ENCODE data around the gene CRYBG1.
A peak's percentile ranks its signal among the peaks of the same experiment; 100 is the strongest.
"Not testable (repeated sequence)": the region's sequence is repeated elsewhere in the genome, so short reads cannot be mapped to it uniquely, and the experiment has no call there.

CRYBG1 gene

DNA sequence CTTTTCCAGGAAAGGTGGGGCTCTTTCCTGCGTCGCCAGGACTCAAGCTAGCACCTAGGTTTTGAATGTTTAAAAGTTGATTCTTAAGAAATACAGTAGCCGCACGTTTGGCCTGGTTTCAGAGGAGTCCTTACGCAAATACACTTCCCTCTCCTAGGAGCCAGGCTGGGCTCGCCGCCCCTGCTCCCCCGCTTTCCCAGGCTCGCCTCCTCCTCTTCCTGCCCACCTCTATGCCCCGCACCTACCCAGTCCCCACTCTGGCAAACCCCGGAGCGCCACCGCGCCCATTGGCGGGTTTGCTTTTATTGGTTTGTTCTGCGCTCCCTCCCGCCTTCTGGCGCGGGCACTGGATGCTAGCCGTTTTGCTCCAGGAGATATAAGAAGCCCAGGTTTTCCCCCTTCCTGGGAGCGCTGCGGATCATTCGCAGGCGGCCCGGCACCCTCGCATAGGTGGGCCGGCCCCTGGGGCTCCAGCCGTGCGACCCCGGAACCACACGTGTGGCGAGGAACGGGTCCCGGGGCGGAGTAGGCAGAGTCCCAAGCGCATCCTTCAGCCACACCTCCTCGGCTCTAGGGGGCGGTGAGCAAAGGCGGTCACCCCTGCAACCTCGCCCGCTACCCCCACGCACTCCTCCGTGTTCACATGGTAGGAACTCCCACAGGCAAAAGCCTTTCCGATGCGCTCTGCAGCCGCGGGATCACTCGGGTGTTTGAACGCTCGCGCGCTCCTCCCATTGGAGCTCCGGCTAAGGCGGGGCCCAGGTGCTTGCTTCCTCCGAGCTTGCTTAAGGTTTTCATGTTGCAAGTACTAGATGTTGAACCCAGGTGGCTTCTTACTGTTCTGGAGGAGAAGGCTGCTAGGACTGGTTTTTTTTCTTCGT is 149.8 kb downstream of the CRYBG1 start:
- DNase-seq, result peak in 1 of 3 experiments; percentile 32

DNA sequence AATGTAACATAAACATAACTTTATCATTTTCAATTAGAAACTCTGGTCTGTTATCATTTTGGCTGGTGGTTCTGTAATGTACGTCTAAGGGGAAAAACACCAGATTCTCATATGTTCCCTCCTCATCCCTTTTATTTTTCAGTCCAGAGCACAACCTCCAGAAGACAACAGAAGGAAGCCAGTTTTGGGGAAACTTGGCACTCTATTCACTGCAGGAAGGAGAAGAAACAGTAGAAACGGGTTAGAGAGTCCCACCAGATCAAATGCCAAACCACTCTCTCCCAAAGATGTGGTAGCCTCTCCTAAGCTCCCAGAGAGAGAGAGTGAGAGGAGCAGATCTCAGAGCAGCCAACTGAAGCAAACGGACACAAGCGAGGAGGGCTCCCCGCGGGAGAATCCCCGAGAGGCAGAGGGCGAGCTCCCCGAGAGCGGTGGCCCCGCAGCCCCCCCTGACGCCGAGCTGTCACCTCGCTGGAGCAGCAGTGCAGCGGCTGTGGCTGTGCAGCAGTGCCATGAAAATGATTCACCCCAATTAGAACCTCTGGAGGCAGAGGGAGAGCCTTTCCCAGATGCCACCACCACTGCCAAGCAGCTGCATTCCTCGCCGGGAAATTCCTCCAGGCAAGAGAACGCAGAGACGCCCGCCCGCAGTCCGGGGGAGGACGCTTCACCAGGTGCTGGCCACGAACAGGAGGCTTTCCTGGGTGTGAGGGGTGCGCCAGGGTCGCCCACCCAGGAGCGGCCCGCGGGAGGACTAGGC is 151.0 kb downstream of the CRYBG1 start:
- peak in 1 of 3 experiments; percentile 48 for DNase-seq

DNA sequence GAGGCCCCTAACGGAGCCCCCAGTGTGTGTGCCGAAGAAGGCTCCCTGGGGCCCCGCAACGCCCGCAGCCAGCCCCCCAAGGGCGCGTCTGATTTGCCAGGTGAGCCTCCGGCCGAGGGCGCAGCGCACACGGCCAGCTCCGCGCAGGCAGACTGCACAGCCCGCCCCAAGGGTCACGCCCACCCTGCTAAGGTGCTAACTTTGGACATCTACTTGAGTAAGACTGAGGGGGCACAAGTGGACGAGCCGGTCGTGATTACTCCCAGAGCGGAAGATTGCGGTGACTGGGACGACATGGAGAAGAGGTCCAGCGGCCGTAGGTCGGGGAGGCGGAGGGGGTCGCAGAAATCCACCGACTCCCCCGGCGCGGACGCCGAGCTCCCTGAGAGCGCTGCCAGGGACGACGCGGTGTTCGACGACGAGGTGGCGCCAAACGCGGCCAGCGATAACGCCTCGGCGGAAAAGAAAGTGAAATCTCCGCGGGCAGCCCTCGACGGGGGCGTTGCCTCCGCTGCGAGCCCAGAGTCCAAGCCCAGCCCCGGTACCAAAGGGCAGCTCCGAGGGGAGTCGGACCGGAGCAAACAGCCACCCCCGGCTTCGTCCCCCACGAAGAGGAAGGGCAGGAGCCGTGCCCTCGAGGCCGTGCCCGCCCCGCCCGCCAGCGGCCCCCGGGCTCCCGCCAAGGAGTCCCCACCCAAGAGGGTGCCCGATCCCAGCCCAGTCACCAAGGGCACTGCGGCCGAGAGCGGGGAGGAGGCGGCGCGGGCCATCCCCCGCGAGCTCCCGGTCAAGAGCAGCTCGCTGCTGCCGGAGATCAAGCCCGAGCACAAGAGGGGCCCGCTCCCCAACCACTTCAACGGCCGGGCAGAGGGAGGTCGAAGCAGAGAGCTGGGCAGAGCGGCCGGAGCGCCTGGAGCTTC is 151.8 kb downstream of the CRYBG1 start:
- peak; percentile 42 to 70 (median 63) for DNase-seq

DNA sequence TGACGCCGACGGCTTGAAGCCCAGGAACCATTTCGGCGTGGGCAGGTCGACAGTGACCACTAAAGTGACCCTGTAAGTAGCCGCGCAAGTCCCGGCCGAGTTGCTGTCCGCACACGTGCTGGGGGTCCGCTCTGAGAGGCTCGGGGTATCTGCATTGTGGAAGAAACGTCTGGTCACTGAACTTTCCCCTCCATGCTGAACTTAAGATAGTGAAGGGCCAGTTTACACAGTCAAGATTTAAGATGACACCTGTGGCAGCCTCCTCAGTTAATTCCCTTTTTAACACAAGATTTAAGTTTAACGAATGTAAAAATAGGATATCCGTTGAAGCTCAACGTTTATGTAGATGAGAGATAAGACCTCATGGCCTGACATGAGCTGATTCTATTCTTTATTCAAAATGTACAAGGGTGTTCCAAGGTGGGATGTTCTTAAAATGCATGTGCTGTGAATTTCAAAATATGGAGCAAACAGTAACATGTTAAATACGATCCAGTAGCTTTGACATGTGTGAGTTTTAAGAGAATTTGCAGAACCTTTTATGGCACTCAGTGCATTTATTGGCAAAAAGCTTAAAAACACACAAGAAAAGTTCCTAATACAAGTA is 152.6 kb downstream of the CRYBG1 start:
- DNase-seq, result no peak

DNA sequence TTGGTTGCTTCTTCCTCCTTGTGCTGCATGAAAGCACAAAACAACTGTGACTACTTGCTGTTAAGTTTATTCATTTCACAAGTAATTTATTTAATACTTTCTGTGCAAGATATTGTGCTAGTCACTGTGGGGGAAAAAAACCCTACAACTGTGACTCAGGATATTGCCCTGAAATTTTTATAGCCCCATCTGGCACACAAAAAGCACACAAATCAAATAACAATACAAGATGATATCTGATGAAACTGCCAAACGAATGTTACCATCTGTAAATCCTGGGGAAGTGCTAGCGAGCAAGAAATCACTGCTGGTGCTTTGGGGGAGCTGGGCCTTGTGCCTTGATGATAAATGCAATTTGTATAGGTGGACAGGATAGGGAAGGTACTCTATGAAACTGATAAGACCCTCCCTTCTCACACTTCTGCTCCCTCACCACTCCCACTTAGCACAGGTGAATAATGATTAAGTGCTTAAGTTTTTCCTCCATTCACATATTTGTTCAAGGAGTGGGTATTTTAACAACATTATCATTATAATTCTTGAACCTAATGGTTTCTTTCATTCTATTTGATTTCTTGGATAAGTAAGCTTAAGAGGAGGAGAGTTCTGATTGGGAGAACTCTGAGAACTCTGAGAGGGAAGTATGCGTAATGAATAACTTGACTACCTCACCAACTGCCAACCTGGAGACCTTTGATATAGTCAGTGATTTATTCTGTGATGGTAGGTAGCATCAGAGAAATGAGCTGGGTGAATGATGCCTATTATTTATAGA is 153.5 kb downstream of the CRYBG1 start:
- peak in 1 of 3 experiments; percentile 4 for DNase-seq

DNA sequence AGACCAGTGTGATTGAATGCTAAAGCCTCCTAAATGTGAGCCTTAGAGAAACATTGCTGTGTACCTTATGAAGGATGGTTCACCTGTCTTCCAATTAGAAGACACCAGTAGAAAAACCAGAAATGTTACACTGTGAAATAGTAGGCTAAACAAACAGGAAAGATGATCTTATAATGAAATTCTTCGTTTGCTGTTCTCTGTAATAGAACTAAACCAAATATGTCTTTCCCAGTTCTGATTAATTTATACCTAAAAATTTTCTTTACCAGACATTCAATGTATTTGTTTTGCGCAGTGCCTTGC is 154.0 kb downstream of the CRYBG1 start:
- DNase-seq, result no peak

DNA sequence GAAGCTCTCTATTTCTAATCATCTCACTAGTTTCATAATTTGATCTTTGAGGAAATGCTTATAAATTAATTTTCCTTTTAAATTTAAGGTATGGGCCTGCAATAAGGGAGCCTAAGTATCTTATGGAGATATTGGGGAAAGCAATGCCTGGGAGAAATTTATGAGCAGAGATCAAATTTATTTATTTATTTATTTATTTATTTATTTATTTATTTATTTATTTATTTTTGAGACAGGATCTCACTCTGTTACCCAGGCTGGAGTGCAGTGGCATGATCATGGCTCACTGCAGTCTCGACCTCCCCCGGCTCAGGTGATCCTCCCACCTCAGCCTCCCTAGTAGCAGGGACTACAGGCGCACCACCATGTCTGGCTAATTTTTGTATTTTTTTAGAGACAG is 155.1 kb downstream of the CRYBG1 start:
- not testable (repeated sequence) for DNase-seq

DNA sequence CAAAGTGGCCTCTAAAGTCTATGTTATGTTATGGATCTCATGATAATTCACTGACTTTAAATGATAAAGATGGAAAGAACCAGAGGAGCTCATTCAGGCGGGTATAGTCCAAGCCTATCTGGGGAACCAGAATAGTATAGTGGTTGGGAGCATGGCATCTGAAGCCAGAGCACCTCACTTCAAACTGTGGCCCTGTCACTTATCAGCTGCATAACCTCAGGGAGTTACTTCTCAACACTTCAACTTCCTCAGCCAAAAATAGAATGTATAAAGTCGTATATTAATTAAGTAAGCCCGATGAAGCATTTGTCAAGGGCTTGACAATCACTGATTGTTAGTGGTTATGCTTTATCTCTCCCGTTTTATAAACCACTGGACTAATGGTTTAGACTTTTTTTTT is 156.1 kb downstream of the CRYBG1 start:
- DNase-seq, result no peak

DNA sequence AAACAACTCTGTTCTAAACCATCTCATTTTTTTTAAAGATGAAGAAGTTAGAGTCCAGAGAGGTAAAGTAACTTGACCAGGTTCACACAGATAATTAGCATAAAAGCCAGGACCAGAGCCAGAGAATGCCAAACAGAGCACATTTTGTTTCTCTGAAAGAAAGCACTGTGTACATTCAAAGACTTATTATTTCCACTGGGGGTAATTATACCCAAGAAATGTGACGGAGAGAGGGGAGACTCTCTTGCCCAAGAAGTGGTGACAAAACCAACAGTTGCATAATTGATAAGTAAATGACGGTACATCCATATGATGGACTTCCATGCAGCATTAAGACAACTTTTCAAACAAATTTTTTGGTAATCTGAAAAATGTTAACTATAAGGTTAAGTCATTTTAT is 157.2 kb downstream of the CRYBG1 start:
- DNase-seq, result no peak

DNA sequence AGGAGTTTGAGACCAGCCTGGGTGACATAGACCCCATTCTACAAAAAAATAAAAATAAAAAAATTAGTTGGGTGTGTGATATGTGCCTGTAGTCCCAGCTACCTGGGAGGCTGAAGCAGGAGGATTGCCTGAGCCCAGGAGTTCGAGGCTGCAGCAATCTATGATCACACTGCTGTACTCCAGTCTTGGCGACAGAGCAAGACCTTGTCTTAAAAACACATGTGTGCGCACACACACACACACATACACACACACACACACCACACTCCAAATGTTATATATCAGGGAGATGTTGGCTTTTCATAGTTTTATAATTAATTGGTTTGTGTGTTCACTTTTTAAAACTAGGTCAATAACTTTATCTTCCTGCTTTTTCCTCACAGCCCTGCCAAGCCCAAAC is 158.2 kb downstream of the CRYBG1 start:
- no peak for DNase-seq

DNA sequence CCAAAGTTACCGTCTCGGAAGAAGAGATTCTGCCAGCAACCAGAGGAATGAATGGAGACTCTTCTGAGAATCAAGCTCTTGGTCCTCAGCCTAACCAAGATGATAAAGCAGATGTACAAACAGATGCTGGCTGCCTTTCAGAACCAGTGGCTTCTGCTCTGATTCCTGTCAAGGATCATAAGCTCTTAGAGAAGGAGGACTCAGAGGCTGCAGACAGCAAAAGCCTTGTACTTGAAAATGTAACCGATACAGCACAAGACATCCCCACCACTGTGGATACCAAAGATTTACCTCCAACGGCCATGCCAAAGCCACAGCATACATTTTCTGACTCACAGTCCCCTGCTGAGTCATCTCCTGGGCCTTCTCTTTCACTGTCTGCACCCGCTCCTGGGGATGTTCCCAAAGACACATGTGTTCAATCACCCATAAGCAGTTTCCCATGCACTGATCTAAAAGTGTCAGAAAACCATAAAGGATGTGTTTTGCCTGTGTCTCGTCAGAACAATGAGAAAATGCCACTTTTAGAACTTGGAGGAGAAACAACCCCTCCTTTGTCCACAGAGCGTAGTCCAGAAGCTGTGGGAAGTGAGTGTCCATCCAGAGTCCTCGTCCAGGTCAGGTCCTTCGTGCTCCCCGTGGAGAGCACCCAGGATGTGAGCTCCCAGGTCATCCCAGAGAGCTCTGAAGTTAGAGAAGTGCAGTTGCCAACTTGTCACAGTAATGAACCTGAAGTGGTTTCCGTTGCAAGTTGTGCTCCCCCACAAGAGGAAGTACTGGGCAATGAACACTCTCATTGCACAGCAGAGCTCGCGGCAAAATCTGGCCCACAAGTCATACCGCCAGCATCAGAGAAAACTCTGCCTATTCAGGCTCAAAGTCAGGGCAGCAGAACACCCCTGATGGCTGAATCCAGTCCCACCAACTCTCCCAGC is 159.2 kb downstream of the CRYBG1 start:
- DNase-seq, result no peak

DNA sequence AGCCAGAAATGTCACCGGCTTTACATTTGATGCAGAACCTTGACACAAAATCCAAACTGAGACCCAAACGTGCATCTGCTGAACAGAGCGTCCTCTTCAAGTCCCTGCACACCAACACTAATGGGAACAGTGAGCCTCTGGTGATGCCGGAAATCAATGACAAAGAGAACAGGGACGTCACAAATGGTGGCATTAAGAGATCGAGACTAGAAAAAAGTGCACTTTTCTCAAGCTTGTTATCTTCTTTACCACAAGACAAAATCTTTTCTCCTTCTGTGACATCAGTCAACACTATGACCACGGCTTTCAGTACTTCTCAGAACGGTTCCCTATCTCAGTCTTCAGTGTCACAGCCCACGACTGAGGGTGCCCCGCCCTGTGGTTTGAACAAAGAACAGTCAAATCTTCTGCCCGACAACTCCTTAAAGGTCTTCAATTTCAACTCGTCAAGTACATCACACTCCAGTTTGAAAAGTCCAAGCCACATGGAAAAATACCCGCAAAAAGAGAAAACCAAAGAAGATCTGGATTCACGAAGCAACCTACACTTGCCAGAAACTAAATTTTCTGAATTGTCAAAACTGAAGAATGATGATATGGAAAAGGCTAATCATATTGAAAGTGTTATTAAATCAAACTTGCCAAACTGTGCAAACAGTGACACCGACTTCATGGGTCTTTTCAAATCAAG is 160.3 kb downstream of the CRYBG1 start:
- no peak for DNase-seq

DNA sequence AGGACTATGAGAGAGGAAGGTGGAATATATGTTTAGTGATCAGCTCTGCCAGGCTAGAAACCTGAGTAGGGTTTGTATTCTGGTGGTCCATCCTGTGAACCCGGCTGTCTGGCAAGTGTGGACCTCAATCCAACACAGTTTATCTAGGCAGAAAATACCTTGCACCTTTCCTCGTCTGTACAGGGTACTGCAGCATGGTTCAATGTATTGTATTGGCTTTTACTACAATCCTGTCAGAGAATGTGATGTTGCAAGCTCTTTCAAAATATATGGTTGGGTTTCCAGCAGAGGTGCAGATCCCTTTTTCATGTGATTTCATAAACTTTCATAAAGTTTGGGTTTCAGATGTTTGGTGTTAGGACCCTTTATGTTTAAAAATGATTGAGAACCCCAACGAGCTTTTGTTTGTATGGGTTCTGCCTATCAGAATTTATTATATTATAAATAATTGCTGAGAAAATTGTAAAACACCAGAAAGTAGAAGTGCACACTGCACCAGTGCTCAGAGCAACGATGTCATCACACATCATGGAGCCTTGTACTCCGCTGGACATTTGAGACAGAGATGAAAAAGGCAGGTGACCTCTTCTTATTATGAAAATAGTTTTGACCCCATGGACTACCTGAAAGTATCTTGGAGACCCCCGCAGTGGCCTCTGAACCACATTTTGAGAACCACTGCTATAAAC is 162.2 kb downstream of the CRYBG1 start:
- DNase-seq, result no peak

DNA sequence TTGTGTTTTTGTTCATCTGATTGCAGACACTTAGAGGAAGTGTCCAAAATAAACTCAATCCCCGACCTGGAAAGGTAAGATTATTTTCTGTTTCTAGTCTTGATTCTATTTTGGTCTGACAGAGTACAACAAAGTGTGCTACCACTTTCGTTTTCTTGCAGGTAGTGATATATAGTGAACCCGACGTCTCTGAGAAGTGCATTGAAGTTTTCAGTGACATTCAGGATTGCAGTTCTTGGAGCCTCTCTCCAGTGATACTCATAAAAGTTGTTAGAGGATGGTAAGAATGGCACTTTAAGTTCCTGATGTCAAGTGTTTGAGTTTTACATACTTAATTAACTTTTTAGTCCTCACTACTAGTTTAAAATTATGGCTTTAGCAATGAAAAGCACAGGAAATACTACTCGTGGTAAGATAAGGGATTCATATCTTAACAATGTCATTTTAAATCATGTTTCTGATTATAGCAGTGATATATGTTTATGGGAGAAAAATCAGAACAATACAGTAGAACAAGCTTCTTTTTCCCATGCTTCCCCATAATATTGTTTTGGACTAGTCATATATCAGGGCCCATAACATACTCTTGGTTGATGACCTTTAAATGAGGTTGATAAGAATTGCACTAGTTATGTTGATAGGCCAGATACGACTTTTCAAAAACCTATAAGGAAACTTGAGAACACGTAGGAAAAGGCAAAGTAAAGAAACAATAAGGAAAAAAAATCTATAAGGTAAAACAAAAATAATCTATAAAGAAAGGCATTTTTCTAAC is 164.8 kb downstream of the CRYBG1 start:
- DNase-seq, result no peak

DNA sequence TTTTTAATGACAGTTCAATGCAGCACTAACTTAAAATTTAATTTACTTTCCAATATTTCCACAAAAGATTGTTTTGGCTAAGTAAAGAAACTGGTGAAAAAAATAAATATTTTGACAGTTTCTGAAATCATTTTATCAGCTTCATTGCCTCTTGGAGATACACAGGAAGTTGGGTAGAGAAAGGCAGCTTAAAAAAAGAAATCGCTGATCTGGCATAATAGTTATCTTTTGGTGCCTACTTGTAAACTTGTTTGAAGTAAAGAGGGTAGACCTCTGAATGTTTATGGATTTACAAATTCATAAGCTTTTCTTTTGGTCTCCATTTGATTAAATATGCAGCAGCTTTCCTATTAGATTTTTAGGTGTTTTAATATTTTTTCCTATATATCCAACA is 165.4 kb downstream of the CRYBG1 start:
- no peak for DNase-seq

DNA sequence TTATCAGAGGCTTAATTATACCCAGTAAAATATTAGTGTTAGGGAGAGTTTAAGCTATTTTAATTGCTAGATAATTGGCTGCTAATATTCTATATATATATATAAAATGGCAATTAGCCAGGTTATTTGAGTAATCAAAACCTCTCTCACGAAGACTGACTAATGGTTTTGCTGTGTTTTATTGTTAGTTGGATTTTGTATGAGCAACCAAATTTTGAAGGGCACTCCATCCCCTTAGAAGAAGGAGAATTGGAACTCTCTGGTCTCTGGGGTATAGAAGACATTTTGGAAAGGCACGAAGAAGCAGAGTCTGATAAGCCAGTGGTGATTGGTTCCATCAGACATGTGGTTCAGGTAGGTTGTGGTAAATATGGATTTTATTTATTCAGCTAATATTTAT is 166.6 kb downstream of the CRYBG1 start:
- no peak for DNase-seq

DNA sequence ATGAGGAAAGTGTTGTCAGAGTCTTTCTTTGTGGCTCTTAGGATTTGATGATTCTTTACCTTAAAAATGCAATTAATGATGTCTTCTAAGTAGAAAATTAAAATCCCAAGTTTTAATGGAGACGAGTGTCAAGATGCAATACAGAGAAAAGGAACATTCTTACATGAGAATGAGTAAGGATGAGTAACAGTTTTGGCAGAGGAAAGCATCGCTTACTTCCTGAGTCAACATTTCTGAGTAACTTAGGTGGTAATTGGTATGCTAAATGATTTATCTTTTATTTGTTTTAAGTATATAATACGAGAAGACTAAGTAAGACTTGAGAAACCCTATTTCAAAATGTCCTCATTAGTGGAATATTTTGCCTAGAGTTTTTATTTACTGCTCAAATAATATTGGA is 167.5 kb downstream of the CRYBG1 start:
- no peak for DNase-seq

DNA sequence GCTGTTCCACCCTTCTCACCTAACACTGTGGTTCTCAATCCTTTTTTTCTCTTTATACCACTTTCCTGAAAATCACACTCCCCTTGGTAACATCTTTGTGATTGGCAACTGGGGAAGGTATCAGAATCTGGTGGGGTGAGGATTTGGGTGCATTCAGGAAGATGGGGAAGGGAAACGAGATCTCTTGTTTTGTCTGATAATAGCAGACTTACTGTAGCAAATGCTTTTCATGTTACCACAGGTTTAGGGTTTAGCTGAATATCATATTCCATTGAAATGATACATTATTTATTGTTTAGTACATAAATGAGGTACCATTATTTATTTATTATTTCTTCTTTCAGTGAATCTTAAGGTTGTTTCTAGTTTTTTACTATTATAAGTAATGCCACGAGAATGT is 168.0 kb downstream of the CRYBG1 start:
- no peak for DNase-seq

DNA sequence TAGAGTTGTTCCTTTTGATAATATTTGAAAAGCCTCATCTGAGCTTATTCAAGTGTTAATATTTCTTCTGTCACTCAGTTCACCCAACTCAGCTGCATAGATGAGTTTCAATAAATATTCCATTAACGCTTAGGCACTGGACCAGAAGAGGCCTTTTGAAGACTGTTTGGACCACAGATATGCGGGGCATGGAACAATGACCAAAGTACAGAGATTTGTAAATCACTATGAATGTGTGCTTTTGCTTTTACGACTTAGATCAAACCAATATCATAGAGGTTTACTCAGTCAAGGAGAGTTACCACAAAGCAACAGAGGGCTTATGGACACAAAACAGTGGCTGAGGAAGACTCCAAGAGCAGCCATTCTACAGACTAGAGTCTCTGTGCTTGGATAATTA is 168.9 kb downstream of the CRYBG1 start:
- DNase-seq, result no peak

All from NCI-H1417 (cell line).